Mesenchymal stem cell (in vitro differentiated cells and primary cell): ENCODE measurements around the gene GSN.

ENCODE experiments used
- DNase-seq: peaks from one replicate; pipeline ENCODE4 v3.0.0-alpha.2; 2013
- H2AFZ ChIP-seq: one replicate; pipeline ENCODE4 v1.6.1; 2013; ENCODE audit warnings: low read depth, mild to moderate bottlenecking, control low read depth, inconsistent platforms, low read length, moderate library complexity
- H2AK5ac ChIP-seq: 2 replicates; pipeline ENCODE4 v1.6.1; 2013; ENCODE audit warnings: low read length, moderate library complexity, mild to moderate bottlenecking, inconsistent platforms; ENCODE audit not compliant: severe bottlenecking
- H2BK120ac ChIP-seq: one replicate; pipeline ENCODE4 v1.6.1; 2013; ENCODE audit warnings: low read depth, mild to moderate bottlenecking, inconsistent platforms, low read length, moderate library complexity
- H2BK12ac ChIP-seq, 2 experiments: one replicate each; pipeline ENCODE4 v1.6.1; 2013; ENCODE audit warnings: inconsistent platforms in 2 of 2, low read length in 2 of 2, mild to moderate bottlenecking in 2 of 2, moderate library complexity in 2 of 2, control low read depth in 1 of 2
- H2BK15ac ChIP-seq: one replicate; pipeline ENCODE4 v1.6.1; 2013; ENCODE audit warnings: mild to moderate bottlenecking, low read depth, inconsistent platforms; ENCODE audit not compliant: poor library complexity, severe bottlenecking
- H2BK5ac ChIP-seq: 2 replicates; pipeline ENCODE4 v1.6.1; 2013; ENCODE audit warnings: low read depth, mild to moderate bottlenecking, low read length, control low read depth, inconsistent platforms; ENCODE audit not compliant: poor library complexity, severe bottlenecking
- H3K14ac ChIP-seq, 2 experiments: one replicate each; pipeline ENCODE4 v1.6.1; 2013; ENCODE audit warnings: inconsistent platforms in 2 of 2, low read length in 2 of 2, control low read depth in 1 of 2, mild to moderate bottlenecking in 1 of 2, moderate library complexity in 1 of 2
- H3K18ac ChIP-seq, 2 experiments: one replicate each; pipeline ENCODE4 v1.6.1; 2013; ENCODE audit warnings: inconsistent platforms in 2 of 2, low read length in 2 of 2, control low read depth in 1 of 2, low read depth in 1 of 2, mild to moderate bottlenecking in 1 of 2
- H3K23ac ChIP-seq, 2 experiments: one replicate each; pipeline ENCODE4 v1.6.1; 2013; ENCODE audit warnings: inconsistent platforms in 2 of 2, low read length in 2 of 2, mild to moderate bottlenecking in 2 of 2, moderate library complexity in 2 of 2, control low read depth in 1 of 2
- H3K27ac ChIP-seq: 2 replicates; pipeline ENCODE4 v1.5.1; 2013; ENCODE audit warnings: mild to moderate bottlenecking, moderate library complexity, low read length, control low read depth, inconsistent platforms; ENCODE audit not compliant: poor library complexity, severe bottlenecking
- H3K27me3 ChIP-seq, 2 experiments: 2 replicates each; pipeline versions ENCODE4 v1.6.1 to v1.7.0; 2013; ENCODE audit warnings: low read length in 2 of 2, mild to moderate bottlenecking in 2 of 2, moderate library complexity in 2 of 2, control low read depth in 1 of 2, inconsistent platforms in 1 of 2; ENCODE audit not compliant: control insufficient read depth in 1 of 2, insufficient read depth in 1 of 2
- H3K36me3 ChIP-seq, 2 experiments: 2 replicates each; pipeline versions ENCODE4 v1.6.1 to v1.7.0; 2013; ENCODE audit warnings: low read length in 2 of 2, control low read depth in 1 of 2, inconsistent platforms in 1 of 2, low read depth in 1 of 2, mild to moderate bottlenecking in 1 of 2; ENCODE audit not compliant: insufficient read depth in 2 of 2, control insufficient read depth in 1 of 2
- H3K4ac ChIP-seq, 2 experiments: one replicate each; pipeline ENCODE4 v1.6.1; 2013; ENCODE audit warnings: inconsistent platforms in 2 of 2, low read length in 2 of 2, mild to moderate bottlenecking in 2 of 2, moderate library complexity in 2 of 2, control low read depth in 1 of 2, low read depth in 1 of 2
- H3K4me1 ChIP-seq: 2 replicates; pipeline ENCODE4 v1.6.1; 2013; ENCODE audit warnings: low read depth, low read length, control low read depth; ENCODE audit not compliant: control insufficient read depth, insufficient read depth
- H3K4me2 ChIP-seq: 2 replicates; pipeline ENCODE4 v1.6.1; 2013; ENCODE audit warnings: low read length, mild to moderate bottlenecking, inconsistent platforms; ENCODE audit not compliant: poor library complexity, severe bottlenecking
- H3K4me3 ChIP-seq, 2 experiments: 2 replicates each; pipeline versions ENCODE4 v1.5.1 to v1.7.0; 2013; ENCODE audit warnings: low read length in 2 of 2, mild to moderate bottlenecking in 2 of 2, control low read depth in 1 of 2, low read depth in 1 of 2; ENCODE audit not compliant: insufficient read depth in 1 of 2
- H3K79me1 ChIP-seq: replicated peaks from 2 replicates; pipeline ENCODE4 v1.6.1; 2013; ENCODE audit warnings: mild to moderate bottlenecking, control low read depth, low read length, inconsistent platforms; ENCODE audit not compliant: poor library complexity, severe bottlenecking
- H3K9ac ChIP-seq: 2 replicates; pipeline ENCODE4 v1.7.0; 2013; ENCODE audit warnings: mild to moderate bottlenecking, low read length, moderate library complexity
- H3K9me3 ChIP-seq: 2 replicates; pipeline ENCODE4 v1.7.0; 2013; ENCODE audit warnings: mild to moderate bottlenecking, low read length; ENCODE audit not compliant: control insufficient read depth
- H4K8ac ChIP-seq: one replicate; pipeline ENCODE4 v1.6.1; 2013; ENCODE audit warnings: inconsistent platforms, mild to moderate bottlenecking, low read length, moderate library complexity
- H4K91ac ChIP-seq: one replicate; pipeline ENCODE4 v1.6.1; 2013; ENCODE audit warnings: mild to moderate bottlenecking, low read length, inconsistent platforms
- WGBS: methylation state at CpG from one replicate; pipeline ENCODE4 v1.1.7; 2013; ENCODE audit warnings: mixed read lengths; 5-methylcytosine and 5-hydroxymethylcytosine counted together

Gene GSN

DNA sequence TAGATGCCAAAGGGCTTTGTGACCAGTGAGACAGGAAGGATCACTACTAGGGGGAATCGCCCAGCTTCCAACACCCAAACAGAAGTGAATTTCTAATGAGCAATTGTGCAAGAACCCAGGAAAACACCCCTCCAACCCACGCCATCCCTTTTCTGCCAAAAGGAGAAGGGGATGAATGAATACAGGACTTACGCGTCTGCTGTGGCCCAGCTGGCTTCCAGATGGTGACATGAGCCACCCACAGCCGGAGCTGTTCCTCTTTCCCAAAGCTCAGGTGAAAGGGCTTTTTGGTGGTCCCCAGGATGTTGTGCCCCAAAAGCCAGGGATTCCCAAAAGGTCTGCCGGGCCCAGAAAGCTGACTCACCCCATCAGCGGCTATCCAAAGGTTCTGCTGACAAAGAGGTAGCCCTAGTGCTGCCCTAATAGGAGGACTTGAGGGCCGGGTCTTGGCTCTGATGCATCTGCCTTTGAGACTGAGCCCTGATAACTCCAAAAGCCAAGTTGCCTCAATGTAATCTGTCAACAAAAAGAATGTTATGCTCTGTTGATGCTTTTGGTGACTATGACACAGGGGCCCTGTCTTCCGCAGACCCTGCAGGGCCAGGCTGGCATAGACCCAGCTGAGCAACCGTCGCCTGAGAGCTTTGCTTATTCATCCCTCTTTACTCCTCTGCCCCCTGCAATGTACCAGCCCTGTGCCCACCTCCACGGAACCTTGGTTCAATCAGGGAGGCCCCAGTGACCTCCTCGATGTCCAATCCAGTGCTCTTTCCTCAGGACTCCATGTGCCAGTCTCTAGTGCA lies 14.5 kb downstream of the GSN start:
- H3K4me1 ChIP-seq: peaks cover 48% of the 10 kb centered on the region
- H3K9me3 ChIP-seq: no peaks in the 10 kb centered on the region
- H2AFZ ChIP-seq: no peak overlapping the region
- H2BK5ac ChIP-seq: no peak overlapping the region
- peak overlapping the region; percentile 66 for H3K9ac ChIP-seq
- no peak overlapping the region for H3K27ac ChIP-seq
- H4K8ac ChIP-seq: peak overlapping the region; percentile 61
- H3K4me2 ChIP-seq: no peak overlapping the region
- peak overlapping the region in 1 of 2 experiments; percentile 46 for H3K4me3 ChIP-seq
- peak overlapping the region; percentile 57 for H2BK15ac ChIP-seq
- peak overlapping the region in 1 of 2 experiments; percentile 87 for H3K23ac ChIP-seq
- peaks cover 24% of the 10 kb centered on the region for H3K79me1 ChIP-seq
- H3K4ac ChIP-seq: no peak overlapping the region
- H3K36me3 ChIP-seq: peaks cover 26 to 44% of the 10 kb centered on the region in 2 experiments
- peak overlapping the region; percentile 56 to 67 for H2BK12ac ChIP-seq
- peak overlapping the region; percentile 70 for H4K91ac ChIP-seq
- peak overlapping the region; percentile 5 to 65 for H3K18ac ChIP-seq
- no peak overlapping the region for H2BK120ac ChIP-seq
- H2AK5ac ChIP-seq: peak overlapping the region; percentile 34
- no peaks in the 10 kb centered on the region for H3K27me3 ChIP-seq
- WGBS: 69% methylated on average over 12 of the region's 13 CpGs
- H3K14ac ChIP-seq: peak overlapping the region in 1 of 2 experiments; percentile 11
- DNase-seq: peak; percentile 47

DNA sequence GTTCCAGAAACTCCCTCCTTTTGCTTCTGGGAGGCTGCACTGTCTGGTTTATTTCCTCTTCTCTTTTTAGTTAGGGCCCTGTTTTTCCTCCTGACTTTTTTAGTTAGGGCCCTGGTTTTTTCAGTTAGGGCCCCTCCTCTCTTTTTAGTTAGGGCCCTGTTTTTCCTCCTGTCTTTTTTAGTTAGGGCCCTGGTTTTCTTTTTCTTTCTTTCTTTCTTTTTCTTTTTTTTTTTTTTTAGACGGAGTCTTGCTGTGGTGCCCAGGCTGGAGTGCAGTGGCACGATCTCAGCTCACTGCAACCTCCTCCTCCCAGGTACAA lies 15.1 kb downstream of the GSN start:
- Histone ChIP-seq H3K36me3 (peaks cover 29 to 44% of the 10 kb centered on the region in 2 experiments), H3K4me3 (no peak overlapping the region), H3K4ac (no peak overlapping the region), H3K4me1 (peaks cover 50% of the 10 kb centered on the region), H2AFZ (no peak overlapping the region), H3K4me2 (no peak overlapping the region), H3K9ac (peak overlapping the region; percentile 66), H4K91ac (no peak overlapping the region), H3K23ac (no peak overlapping the region), H2BK120ac (no peak overlapping the region), H2BK12ac (no peak overlapping the region), H3K79me1 (peaks cover 24% of the 10 kb centered on the region), H3K14ac (no peak overlapping the region), H3K9me3 (no peaks in the 10 kb centered on the region), H2AK5ac (peak overlapping the region; percentile 34), H3K18ac (peak overlapping the region in 1 of 2 experiments; percentile 5), H2BK15ac (no peak overlapping the region), H2BK5ac (no peak overlapping the region), H3K27me3 (no peaks in the 10 kb centered on the region), H3K27ac (no peak overlapping the region), H4K8ac (no peak overlapping the region)
- WGBS: no CpG with 5 or more reads among the region's 2 CpGs
- no peak for DNase-seq

DNA sequence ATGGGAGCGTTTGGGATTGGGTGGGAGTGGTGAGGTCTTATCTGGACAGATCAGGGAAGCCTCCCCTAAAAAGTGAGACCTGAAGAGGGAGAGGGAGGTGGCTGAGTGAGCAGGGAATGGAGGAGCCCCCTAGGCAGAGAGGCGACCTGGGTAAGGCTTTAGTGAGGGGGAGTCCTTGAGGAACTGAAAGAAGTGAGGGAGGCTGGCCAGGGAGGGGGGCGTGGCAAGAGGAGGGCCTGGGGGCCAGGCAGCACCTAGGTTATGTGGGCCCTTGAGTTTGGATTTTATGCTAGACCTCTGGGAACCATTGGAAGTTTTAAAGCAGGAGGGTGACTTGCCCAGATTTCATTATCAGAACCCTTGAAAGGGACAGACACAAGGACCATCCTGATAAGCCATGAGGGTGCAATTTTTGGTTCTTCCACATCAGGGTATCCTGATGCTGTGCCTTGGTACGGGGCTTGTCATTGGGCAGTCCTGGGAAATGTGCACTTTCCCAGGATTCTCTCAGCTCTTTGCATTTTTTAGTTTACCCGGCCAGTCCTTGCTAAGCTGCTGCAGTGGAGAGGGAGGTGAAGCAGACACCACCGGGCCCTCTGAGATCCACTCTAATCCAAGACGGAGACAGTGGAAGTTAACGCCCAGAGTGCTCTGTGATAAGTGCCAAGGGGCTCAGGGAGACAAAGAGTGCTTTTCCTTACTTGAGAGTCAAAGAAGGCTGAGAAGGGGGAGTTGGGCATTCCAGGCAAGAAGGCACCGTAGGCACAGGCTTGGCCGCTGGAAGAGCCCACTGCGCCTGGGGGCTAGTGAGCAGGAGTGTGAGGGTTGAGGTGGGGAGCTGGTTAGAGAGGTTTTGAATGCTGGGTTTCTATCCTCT lies 16.1 kb downstream of the GSN start:
- Histone ChIP-seq H2BK120ac (peak overlapping the region; percentile 55), H2AFZ (no peak overlapping the region), H2BK15ac (no peak overlapping the region), H3K9me3 (no peaks in the 10 kb centered on the region), H3K18ac (peak overlapping the region in 1 of 2 experiments; percentile 56), H3K23ac (no peak overlapping the region), H3K9ac (peak overlapping the region; percentile 19), H3K36me3 (peaks cover 37 to 50% of the 10 kb centered on the region in 2 experiments), H3K4me1 (peaks cover 54% of the 10 kb centered on the region), H2BK12ac (peak overlapping the region in 1 of 2 experiments; percentile 57), H3K27ac (no peak overlapping the region), H3K27me3 (no peaks in the 10 kb centered on the region), H4K8ac (no peak overlapping the region), H3K4ac (peak overlapping the region in 1 of 2 experiments; percentile 34), H3K14ac (no peak overlapping the region), H3K79me1 (peaks cover 24% of the 10 kb centered on the region), H4K91ac (peak overlapping the region; percentile 34), H3K4me2 (no peak overlapping the region), H2BK5ac (no peak overlapping the region), H2AK5ac (no peak overlapping the region), H3K4me3 (no peak overlapping the region)
- no peak for DNase-seq
- 85% methylated on average over 11 of the region's 11 CpGs for WGBS
